SU-DHL-6 (cell line): ENCODE data around the gene BAIAP2L2.

Experiments
- EZH2phosphoT487 ChIP-seq: fragments of 200-600 bp; sonication (generic), shearing (Covaris generic); conservative IDR thresholded peaks from 2 replicates; pipeline ENCODE4 v1.6.1; 2018; ENCODE audit warnings: mild to moderate bottlenecking, antibody characterized with exemption, low read length, moderate library complexity, mixed read lengths
- TF ChIP-seq, protein P1 (sequence below): fragments of 200-600 bp; sonication (generic); IDR thresholded peaks from one replicate; pipeline ENCODE4 v1.5.1; 2017; ENCODE audit warnings: antibody characterized with exemption, mild to moderate bottlenecking, low read length, moderate library complexity; ENCODE audit not compliant: insufficient read depth, poor library complexity, severe bottlenecking

DNA sequence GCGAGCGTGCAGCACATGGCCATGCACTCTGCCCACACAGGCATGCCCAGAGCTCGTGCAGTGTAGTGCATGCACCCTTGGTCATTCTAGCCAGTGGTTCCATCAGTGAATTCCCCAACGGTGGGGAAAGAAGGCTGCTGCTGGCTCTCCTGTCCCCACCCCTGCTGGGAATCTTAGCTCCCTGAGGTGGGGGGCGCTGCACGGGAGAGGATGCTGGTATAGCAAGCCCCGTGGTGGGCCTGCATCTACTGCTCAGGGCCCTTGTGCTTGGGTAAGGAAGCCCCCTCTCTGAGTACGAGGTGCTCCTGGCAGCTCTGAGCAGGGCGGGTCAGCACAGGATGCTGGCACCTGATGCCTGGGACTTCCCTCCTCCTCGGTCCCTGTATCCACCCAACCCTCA, 18.5 kb upstream of the BAIAP2L2 start:
- TF ChIP-seq EZH2phosphoT487: no peak
- TF ChIP-seq, protein P1, sequence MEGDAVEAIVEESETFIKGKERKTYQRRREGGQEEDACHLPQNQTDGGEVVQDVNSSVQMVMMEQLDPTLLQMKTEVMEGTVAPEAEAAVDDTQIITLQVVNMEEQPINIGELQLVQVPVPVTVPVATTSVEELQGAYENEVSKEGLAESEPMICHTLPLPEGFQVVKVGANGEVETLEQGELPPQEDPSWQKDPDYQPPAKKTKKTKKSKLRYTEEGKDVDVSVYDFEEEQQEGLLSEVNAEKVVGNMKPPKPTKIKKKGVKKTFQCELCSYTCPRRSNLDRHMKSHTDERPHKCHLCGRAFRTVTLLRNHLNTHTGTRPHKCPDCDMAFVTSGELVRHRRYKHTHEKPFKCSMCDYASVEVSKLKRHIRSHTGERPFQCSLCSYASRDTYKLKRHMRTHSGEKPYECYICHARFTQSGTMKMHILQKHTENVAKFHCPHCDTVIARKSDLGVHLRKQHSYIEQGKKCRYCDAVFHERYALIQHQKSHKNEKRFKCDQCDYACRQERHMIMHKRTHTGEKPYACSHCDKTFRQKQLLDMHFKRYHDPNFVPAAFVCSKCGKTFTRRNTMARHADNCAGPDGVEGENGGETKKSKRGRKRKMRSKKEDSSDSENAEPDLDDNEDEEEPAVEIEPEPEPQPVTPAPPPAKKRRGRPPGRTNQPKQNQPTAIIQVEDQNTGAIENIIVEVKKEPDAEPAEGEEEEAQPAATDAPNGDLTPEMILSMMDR: no peak
